Brain microvascular endothelial cell (primary cell): Measurements from ENCODE around the gene DAP3.
"Not testable (repeated sequence)": the region's sequence is repeated elsewhere in the genome, so short reads cannot be mapped to it uniquely, and the experiment has no call there.

ENCODE experiments used
- DNase-seq: peaks from one replicate; pipeline ENCODE4 v3.0.0-alpha.2; 2020
- H3K27ac ChIP-seq: fragments of 250-450 bp; sonication (Bioruptor Pico); 2 replicates; pipeline ENCODE4 v1.5.1; 2020; ENCODE audit warnings: mild to moderate bottlenecking, moderate library complexity
- H3K27me3 ChIP-seq: fragments of 250-450 bp; sonication (Bioruptor Pico); replicated peaks from 2 replicates; pipeline ENCODE4 v1.5.1; 2020; ENCODE audit warnings: mild to moderate bottlenecking
- H3K36me3 ChIP-seq: fragments of 250-450 bp; sonication (Bioruptor Pico); replicated peaks from 2 replicates; pipeline ENCODE4 v1.5.1; 2020; ENCODE audit warnings: mild to moderate bottlenecking
- H3K4me3 ChIP-seq: 2 replicates; pipeline ENCODE4 v1.5.1; 2011; ENCODE audit warnings: low read depth, mild to moderate bottlenecking, control low read depth, low read length, moderate library complexity
- in situ Hi-C: cut with HindIII; loops from 2 replicates; pipeline ENCODE4 v1.10.0; 2017; ENCODE audit warnings: low sequenced_read_pairs, low pct_ligation_motif_present
- TF ChIP-seq, protein P1 (sequence below): IDR thresholded peaks from 2 replicates; pipeline ENCODE4 v1.5.1; 2011; ENCODE audit warnings: low read depth, mild to moderate bottlenecking, moderate library complexity, low read length, control low read depth, inconsistent platforms; ENCODE audit errors: missing control alignments

The DAP3 gene

DNA sequence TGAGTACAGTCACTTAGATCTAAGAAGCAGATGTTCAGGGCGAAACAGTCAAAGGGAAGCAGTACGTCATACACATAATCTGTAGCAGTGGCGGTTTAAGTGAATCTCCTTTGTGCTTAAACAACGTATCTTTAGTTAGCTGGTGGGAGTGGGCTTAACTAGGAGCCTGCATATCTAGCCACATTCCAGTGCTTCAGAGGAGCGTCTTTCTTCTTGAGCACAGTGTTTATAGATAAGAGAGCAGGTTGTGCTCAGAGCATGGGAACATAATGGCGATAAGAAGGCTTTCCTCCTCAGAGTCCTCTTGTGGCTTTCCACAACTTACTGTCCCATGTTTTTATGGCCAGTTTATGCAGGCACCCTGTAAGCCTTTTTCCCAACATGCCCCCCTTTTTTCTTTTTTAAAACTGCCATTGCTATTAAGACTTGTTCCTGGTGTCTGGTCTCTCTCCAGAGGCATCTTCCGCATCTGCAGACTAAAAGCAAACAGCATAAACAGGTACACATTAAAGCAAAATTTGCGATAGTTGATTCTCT is 3.2 kb downstream of the DAP3 start:
- Histone ChIP-seq H3K36me3 (peaks cover 16% of the 10 kb centered on the region), H3K27ac (no peak overlapping the region), H3K4me3 (no peak overlapping the region), H3K27me3 (no peaks in the 10 kb centered on the region)
- TF ChIP-seq, protein P1, sequence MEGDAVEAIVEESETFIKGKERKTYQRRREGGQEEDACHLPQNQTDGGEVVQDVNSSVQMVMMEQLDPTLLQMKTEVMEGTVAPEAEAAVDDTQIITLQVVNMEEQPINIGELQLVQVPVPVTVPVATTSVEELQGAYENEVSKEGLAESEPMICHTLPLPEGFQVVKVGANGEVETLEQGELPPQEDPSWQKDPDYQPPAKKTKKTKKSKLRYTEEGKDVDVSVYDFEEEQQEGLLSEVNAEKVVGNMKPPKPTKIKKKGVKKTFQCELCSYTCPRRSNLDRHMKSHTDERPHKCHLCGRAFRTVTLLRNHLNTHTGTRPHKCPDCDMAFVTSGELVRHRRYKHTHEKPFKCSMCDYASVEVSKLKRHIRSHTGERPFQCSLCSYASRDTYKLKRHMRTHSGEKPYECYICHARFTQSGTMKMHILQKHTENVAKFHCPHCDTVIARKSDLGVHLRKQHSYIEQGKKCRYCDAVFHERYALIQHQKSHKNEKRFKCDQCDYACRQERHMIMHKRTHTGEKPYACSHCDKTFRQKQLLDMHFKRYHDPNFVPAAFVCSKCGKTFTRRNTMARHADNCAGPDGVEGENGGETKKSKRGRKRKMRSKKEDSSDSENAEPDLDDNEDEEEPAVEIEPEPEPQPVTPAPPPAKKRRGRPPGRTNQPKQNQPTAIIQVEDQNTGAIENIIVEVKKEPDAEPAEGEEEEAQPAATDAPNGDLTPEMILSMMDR, result no peak
- in situ Hi-C loops, result no loop called here
- DNase-seq, result no peak

DNA sequence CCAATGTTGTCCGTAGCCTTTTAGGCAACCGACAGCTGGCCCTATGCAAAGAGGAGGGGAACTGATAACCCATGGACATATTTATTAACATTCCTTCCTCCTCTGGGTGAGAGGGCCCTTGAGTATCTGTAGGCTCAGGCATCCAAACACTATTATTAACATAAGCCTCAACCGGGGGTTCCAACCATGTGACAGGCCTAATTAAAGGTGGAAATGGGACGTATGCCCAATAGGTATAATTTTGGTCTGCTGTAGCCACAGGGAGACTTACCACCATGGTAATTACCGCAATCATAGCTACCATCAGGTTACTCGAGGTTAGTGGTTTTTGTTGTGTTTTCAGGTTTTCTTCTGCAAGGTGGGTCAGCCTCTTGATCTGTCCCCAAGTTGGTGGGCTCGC is 5.3 kb downstream of the DAP3 start:
- Histone ChIP-seq H3K36me3 (peaks cover 16% of the 10 kb centered on the region), H3K27ac (no peak overlapping the region), H3K27me3 (no peaks in the 10 kb centered on the region), H3K4me3 (no peak overlapping the region)
- no peak for DNase-seq
- in situ Hi-C loops, result no loop called here
- TF ChIP-seq, protein P1, result no peak

DNA sequence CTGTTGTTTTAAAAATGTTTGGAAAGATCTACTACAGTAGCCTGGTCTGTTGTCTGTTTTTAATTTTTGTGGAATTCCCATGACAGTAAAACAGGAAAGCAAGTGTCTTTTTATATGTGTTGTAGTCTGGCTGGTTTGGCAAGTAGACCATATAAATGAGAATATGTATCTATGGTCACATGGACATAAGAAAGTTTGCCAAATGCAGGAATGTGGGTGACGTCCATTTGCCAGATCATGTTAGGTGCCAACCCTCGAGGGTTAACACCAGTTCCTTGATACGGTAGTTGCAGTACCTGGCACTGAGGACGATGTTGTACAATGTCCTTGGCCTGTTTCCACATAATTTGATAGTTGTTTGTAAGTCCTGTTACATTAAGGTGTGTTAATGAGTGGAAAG is 6.2 kb downstream of the DAP3 start:
- no peak overlapping the region for H3K4me3 ChIP-seq
- peaks cover 16% of the 10 kb centered on the region for H3K36me3 ChIP-seq
- H3K27ac ChIP-seq, result no peak overlapping the region
- TF ChIP-seq, protein P1, result no peak
- in situ Hi-C loops, result no loop called here
- no peak for DNase-seq
- H3K27me3 ChIP-seq, result no peaks in the 10 kb centered on the region

DNA sequence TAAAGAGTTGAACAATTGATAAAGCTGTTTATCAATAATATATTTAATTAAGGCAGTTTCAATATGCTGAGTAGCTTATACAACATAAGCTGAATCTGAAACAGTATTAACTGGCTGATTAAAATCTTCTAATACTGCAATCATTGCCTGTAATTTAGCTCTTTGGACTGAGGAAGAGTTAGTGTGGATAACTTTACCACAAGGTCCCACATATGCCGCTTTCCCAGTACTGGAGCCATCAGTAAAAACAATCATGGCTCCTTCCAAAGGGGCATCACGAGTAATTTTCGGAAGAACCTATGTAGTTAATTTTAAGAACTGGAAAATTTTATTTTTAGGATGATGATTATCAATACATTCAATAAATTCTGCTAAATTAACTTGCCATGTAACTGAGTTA is 6.7 kb downstream of the DAP3 start:
- no peak for DNase-seq
- H3K27ac ChIP-seq, result no peak overlapping the region
- in situ Hi-C loops, result no loop called here

DNA sequence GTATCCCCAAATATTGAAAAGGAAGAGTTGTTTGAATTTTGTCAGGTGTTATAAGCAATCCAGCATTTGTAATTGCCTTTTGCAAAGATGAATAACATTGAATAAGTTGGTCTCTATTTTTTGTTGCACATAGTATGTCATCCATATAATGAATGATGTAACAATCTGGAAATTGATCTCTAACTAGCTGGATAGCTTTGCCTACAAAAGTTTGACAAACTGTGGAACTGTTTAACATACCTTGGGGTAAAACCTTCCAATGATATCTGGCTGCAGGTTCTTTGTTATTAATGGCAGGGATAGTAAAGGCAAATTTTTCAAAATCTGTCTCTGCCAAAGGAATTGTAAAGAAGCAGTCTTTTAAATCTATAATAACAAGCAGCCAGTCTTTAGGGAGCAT is 7.6 kb downstream of the DAP3 start:
- Histone ChIP-seq H3K4me3 (no peak overlapping the region), H3K27ac (no peak overlapping the region), H3K27me3 (no peaks in the 10 kb centered on the region), H3K36me3 (peaks cover 10% of the 10 kb centered on the region)
- TF ChIP-seq, protein P1, result no peak
- in situ Hi-C loops, result no loop called here
- DNase-seq, result no peak

More for the DNA sequence above, 6.7 kb downstream of the DAP3 start:
- Histone ChIP-seq H3K4me3 (no peak overlapping the region), H3K36me3 (peaks cover 16% of the 10 kb centered on the region), H3K27me3 (no peaks in the 10 kb centered on the region)
- TF ChIP-seq, protein P1, result no peak

DNA sequence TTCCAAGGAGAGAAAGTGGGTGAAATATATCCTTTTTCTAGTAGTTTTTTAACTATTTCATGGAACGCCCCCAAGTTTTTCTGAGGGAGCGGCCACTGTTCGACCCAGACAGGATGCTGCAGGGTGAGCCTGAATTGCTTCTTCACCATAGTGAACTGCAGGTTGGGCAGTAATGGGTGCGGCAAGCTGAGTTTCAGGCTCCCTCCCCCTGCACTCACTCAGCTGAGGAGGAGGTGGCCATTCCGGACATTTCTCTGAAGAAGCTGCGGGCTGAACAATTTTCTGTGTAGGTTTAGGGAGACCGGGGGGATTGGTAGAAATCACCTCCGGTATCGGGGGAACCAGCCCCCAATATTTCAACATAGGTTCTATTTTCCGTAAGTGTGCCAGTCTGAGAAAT is 8.2 kb downstream of the DAP3 start:
- TF ChIP-seq, protein P1, result no peak
- Histone ChIP-seq H3K4me3 (no peak overlapping the region), H3K27ac (no peak overlapping the region), H3K36me3 (peaks cover 5% of the 10 kb centered on the region), H3K27me3 (no peaks in the 10 kb centered on the region)
- in situ Hi-C loops, result no loop called here
- no peak for DNase-seq

DNA sequence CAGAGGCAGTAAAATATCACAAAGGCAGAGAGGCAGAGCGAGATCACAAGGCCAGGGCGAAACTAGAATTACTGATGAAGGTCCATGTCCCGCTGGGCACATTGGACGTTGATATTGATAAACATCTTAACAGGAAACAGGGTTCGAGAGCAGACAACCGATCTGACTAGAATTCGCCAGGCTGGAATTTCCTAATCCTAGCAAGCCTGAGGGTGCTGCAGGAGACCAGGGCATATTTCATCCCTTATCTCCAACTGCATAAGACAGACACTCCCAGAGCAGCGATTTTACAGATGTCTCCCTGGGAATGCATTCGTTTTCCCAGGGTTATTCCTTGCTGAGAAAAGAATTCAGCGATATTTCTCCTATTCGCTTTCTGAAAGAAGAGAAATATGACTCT is 8.7 kb downstream of the DAP3 start:
- H3K27me3 ChIP-seq, H3K27ac ChIP-seq, H3K36me3 ChIP-seq, in situ Hi-C loops, DNase-seq, H3K4me3 ChIP-seq: not testable (repeated sequence)
